CD4-positive, alpha-beta T cell treated with Interleukin-6 for 4 hours (primary cell): ENCODE data around the gene TSSK2.
A peak's percentile ranks its signal among the peaks of the same experiment; 100 is the strongest.

Experiments
- DNase-seq: peaks from one replicate; pipeline ENCODE4 v3.0.0-alpha.2; 2020; ENCODE audit warnings: mixed read lengths

TSSK2 gene

DNA sequence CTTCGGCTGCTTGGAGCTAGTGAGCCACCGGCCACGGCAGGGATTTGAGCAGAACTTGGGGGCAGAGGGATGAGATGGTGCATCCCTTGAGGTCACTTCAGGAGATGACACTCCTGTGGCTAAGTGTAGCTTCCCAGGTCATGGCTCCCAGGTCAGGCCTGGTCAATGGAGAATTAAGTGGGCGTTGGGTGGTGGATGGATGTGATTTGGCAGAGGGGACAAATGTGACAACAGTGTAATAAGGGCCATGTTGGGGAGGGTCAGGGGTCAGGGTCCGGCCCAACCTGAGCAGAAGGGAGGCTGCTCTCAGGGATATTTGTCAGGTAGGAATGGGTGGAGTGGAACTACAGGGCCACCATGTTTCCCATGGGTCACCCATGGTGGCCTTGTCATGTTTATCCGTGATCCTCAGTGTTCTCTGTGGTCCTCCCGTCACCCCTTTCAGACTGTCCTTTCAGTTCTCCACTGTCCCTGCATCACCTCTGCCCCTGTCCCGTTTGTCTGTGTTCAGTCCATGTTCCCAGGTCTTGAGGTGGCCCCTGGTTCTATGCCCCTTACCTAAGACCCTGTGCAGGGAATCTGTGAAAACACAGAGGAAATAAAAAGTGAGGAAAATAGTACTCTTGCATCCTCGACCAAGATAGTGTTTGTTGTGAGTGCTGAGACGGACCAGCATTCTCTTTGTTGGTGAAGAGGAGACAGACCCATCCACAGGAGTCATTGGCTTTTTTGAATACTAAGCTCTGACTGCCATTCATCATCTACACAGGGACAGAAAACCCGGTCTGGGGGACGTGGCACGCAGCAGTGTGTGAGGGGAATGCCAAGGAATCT is 41.3 kb downstream of the TSSK2 start:
- no peak for DNase-seq

DNA sequence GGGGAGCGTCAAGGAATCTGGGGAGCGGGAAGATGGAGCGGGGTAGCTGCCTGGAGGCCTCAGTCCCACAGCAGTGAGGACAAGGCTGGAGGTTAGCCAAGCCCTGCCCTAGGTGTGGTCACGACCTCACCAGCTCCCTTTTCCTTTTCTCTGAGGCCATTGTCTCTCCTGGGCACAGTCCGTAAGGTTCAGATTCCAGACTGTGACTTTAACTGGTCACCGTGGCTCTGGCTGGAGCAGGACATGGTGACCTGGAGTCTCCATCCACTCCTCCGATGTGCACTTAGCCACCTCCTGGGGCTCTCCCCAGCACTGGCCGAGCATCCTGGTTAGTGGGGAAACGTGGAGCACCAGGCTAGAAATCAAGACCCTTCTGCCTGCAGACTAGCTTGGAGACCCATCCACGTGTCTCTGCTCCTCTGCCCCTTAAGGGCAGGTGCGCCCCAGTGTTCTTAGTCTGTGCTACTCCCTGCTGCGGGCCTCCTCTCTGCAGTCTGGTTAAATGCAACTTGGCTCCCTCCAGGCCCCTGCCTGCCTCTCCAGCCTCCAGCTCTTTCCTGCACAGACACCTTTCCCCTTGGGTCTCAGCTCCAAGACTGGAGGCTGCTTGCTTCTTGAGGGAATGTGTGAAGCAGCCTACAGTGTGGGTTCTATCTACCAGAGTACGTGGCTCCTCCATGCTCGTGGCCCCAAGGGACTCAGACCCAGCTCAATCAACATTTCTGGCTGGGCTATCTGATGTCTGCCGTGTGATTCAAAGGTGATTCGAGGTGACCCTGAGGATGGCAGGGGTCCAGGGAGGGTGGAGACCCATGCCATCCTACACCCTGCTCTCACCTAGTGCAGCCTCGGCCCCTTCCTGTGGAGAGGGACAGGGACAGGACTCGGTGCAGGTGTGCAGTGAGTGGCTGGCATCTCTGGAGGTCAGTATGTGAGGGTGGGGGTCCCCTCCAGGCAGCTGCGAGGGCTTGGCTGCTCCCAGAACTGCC is 42.2 kb downstream of the TSSK2 start:
- no peak for DNase-seq

DNA sequence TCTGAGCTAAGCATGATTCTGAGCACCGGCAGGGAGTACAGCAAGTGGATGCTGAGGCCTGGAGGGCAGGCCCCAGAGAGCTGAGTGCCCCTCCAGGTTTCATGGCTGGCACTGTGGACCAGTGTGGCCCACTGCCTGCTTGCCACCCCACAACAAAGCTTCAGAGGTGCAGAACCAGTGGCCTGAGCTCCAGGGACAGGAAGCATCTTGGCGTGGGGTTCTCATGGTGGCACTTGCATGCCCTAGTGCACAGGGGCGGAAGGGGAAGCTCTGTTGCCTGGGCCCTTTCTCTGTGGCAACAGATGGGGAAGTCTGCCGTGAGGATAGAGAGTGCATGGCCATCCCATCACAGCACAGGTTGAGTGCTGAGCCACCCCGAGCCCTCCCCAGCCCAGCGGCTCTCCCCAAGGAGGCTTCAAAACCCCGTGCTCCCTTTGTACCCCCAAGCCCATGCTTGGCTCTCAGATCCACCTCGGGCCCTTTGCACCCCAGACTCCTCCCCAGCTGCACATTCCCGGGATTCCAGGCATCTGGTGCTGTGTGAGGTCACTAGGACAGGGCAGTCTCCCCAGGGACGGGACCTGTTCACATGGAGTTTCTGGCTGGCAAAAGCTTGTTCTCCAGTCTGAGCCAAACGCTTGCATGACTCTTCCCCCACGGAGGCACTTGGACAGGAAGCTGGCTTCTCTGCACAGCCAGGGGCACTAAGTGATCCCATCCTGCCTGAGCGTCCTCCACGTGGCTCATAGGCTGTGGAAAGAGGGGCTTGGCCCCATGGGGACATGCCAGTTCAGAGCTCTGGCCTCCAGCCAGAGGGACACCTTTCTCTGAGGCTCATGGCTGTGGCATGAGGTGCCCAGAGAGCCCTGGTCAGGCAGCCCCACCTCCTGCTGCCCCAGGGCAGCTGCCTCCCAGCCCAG is 43.3 kb downstream of the TSSK2 start:
- no peak for DNase-seq

DNA sequence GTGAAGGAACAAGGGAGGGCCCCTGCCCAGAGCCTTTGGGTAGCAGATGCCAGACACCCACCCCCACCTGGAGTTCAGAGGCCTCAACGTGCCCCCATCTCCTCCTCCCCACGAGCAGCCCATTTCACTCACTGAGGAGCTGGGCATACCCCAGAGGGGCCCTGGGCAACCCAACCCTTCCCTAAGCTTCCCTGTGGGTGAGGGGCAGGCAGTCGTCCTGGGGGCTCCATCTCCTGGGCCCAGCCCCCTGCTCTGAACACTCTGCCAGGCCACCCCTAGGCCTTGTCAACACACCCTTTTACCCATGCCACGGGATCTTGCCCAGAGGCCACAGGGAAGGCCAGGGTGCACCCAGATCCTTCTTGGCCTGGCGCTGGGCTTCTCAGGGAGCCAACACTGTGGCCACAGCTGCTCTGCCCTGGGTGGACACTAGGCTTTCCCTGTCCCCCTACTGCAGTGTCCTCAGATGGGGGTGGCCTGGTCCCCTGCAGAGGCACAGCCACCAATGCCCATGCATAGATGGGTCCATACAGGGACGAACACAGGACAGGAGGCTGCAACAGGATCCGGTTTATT is 44.0 kb downstream of the TSSK2 start:
- no peak for DNase-seq

DNA sequence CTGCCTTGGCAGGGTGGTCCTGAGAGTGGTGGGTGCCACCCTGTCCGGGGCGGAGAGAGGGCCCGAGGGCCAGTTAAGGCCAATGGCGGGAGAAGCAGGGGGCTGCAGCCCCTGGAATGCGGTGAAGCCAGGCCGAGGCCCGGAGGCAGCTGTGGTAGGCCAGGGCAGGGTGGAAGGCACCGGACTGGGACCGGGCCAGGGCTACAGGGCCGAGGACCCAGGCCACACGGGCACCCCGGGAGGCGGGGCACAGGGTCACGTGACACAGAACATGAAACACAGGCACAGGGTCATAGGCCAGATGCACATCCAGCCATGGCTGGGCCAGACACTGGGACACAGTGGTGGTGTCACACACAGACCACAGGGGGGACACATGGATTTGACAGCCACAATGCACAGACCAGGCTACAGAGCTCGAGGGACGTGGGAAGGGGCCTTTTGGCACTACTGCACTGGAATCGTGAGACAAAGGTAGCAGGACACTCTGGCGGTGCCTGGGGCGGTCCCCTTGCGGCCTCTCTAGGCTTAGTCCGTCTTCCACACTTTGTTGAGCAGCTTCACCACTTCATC is 44.6 kb downstream of the TSSK2 start:
- no peak for DNase-seq

DNA sequence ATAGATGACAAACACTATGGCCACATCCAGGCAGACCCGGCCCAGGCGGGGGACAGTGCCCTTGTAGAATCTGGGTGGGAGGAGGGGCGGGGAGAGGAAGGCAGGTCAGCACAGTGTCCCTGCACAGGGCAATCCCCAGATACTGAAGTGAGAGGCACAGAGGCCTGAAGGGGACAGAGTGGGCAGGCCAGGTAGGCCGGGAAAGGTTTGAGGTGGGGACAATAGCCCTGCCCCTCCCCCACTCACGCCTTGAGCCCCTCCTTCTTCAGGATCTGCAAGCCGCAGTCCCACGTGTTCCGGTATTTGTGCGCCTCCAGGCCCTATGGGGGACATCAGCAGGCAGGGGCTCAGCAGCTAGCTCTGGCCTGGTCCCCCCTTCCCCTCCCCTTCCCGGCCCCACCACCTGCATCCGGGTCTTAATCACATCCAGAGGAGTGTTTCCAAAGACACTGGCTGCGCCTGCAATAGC is 45.1 kb downstream of the TSSK2 start:
- no peak for DNase-seq

DNA sequence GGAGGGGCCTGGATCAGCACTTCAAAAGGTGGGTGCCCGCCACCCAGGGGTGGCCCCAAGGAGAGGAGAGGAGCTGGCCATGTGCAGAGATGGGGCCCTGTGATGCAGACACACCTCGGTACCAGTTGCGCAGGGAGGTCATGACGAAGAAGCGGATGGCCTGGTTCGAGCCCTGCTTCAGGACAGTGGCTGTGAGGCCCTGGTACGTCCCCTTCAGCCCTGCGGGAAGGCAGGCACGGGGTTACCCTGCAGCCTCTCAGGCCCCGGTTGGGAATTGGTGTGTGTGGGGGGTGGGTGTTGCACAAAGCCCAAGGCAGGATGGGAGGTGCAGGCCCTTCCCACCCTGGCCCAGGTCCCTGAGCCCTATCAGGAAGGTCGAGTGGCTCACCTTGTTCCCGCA is 45.6 kb downstream of the TSSK2 start:
- DNase-seq = no peak

DNA sequence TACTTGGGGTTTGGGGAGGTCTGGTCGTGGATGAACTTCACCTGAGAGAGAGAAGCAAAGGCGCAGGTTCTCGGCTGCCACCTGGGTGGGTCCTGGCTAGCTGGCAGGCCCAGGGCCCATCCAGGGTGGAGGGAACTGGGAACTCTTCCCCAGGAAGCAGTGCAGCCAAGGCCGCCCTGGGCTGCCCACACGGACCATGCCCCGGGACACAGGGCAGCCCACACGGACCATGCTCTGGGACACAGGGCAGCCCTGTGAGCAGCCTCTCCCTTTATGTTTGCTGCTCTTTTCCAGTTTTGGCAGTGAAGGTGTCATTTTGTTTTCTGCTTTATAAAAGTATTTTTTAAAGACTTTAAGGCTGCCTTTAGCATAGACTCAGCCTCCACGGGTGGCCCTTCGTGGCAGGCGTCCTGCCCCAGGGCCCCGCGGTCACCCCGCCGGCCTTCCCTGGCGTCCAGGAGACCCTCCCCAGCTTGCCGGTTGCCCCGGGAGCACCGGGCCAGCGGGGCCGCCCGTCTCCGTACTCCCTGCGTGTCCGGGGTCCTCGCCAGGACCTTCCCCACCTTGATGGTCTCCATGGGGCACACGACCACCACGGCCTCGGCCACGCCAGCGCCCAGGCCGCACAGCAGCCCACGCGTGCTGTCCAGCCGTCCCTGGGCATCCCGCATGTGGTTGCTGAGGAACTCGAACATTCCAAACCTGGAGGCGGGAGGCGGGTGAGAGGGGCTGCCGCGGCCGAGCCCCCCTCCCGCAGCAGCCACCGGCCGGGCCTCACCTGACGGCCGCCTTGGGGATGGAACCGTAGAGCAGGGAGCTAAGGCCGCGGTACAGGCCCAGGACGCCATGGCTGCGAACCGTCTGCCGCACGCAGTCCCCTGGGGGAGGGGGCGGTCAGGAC is 46.3 kb downstream of the TSSK2 start:
- no peak for DNase-seq

DNA sequence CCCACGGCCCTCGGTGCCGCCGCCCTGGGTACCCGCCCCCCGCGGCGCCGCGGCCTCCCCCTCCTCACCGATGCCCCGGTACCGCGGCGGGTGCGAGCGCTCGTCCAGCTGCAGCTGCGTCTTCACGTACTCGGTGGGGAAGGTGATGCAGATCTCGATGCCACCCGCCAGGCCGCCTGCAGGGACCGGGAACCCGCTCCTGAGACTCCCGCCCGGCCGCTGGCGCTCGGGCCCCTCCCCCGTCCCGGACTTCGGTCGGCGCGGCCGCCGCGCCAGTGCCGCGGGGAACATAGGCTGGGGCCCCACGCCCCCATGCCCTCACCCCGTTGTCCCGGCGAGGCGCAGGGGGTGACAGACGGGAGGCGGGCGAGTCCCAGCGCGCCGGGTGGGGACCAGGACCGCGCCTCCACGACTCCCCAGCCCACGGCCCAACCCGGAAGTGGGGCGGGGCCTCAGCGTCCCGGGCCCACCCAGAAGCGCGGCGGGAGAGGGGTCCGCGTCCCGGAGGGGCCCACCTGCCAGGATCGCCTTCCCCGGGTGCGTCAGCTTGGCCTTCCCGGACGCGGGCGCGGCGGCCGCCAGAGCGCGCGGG is 47.1 kb downstream of the TSSK2 start:
- DNase-seq = peak; percentile 69

DNA sequence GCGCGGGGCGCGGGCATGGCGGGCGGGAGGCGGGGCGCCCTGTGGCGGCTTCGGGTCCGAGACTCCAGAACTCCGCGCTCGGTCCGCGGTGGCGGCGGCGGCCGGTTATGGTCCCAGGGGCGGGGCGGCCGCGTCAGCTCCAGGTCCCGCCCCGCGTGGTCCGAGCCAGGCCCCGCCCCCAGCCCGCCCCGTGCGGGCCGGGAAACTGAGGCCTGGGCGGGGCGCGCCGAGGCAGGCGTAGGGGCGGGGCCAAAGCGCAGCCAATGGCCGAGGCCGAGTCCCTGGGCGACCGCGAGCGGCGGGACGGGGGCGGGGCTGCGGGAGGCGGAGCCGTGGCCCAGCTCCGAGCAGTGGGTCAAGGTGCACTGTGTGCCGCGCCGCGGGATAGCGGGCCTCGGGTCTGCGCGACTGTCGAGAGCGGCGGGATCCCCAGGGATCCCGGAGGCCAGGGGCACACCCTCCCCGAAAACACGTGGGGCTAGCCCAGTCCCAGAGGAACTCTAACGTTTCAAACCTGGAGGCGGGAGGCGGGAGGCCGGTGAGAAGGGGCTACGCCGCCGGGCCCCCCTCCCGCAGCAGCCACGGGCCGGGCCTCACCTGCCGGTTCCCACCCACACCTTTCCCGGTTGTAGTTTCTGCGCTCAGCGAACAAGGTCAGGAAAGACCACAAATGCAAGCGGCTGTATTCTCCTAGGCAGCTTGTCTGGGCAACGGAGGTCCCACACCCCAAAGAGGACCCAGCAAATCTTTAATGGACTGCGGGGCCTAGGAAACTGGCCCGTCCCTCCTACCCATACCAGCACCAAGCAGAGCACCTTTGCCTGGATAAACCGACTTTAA is 47.8 kb downstream of the TSSK2 start, which contains the start of gene SLC25A1:
Gene SLC25A1, minus strand, starts transcription at position 80 of the 840 bp plus-strand sequence. Its CDS starts 63 bp downstream, at position 17.
- DNase-seq = peak; percentile 95

DNA sequence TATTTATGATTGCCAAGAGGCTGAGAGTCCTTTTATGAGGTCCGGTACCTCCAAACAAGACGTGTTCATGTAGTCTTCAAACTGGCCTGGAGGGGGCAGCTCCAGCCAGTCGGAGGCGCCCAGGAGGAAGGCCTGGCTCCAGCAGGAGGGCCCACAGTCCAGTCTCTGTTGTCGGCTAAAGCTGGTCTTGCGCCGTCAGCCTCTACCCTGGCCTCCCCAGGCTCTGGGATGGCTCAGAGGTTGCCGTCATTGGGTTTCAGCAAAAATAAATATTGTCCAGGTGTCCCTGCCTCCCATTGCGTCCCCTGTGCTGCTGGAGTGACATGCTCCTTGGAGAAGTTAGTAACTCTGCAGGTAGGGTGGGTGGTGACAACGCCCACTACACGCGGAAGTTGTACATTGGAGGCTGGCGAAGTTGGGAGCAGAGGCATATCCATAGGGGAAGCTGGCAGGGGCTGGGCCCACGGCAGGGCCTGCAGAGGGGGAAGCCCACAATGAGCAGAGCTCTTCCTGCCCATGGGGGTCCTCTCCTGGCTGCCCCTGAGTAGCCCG is 48.5 kb downstream of the TSSK2 start:
- peak; percentile 54 for DNase-seq

DNA sequence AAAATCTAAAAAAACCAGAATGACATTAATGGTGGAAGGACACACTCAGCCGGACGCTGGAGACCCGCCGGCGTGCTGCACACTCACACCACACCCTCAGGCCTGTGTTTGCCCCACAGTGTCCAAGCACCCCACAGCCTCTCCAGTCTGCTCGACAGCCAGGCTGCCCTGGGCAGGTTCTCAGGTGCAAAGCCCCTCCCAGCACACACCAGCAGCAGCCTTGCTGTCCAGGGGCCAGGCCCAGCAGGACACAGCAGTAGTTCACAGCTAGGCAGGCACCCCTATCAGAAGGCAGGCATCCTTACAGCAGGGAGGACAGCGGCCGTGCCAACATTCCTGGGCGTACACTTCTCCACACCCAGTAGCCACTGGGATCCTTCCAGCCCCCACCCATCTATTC is 49.1 kb downstream of the TSSK2 start:
- no peak for DNase-seq

DNA sequence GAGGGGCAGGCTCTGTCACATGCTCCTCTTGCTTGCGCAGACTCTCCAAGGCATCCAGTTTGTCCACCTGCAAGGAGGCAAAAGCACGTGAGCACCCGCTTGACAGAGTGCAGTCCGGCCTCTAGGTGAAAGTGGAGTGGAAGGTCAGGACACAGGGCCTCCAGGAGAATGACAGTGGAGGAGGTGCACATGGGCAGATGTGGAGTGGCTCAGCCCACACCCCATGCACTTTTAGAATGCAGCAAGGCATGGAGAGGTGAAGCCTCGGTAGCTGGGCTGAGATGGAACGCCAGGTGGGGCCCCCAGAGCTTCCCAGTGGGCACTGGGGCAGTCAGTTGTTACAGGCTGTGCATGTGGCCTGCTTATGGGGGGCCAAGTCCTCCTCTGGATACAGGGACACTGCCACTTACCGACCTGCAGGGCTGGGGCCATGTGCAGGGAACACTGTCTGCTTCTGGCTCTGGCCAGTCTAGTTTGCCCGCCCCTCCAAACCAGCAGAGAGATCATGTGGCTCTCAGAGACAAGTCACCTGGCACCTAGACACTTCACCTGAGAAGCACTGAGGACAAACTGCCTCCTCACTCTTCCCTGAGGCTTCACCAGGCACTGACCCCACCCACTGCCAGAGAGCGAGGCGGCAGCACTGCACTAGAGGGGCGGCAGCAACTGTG is 49.8 kb downstream of the TSSK2 start:
- no peak for DNase-seq

DNA sequence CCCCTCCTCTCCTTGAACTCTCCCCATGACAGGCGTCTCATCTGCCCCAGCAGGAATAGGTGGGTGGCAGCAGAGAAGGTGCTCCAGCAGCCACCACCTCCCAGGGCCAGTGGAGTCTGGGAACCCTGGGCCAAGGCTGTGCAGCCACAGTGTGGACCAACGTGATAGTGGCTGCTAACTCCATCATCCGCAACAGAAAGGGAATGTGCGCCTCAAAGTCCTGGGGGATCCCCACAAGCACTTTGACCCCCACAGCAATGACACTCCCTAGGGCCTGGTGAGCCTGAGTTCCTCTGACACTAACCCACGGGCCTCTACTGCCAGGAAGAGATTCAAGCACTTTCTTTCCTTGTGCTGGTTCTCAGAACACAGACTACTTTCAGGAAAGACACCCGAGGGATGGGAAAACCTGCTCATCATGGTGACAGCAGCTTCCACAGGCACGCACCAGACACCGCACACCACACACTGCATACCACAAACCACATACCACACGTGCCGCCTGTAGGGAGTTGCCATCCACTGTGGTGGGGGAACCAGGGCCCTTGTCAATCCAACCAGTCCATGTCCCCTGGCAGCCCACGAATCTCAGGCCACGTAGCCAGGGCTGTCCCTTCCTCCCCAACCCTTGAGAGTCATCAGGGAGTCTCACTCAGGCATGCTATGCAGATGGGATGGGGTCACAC is 50.8 kb downstream of the TSSK2 start:
- no peak for DNase-seq
